Inflammatory macrophage (primary cell): Measurements from ENCODE around the gene GCN1.

Experiments
- DNase-seq, 2 donors: peaks; one replicate each; pipeline ENCODE4 v3.0.0-alpha.2; 2020 to 2022
- total RNA-seq, 18 experiments: gene quantifications; one replicate each; lab custom pipeline; 2026; ENCODE audit warnings: mixed read lengths in 6 of 18, inconsistent platforms in 2 of 18; lab: John Stamatoyannopoulos, UW

The GCN1 gene
- 75.7 to 221 (median 151) reads per million in 18 experiments for total RNA-seq

GRCh38 chr12:120194534-120195395, at the start of gene GCN1:
TSS of gene GCN1 (minus strand) at chr12:120194715. CDS start at chr12:120194697, 18 bp downstream.
- peak; percentile 73 to 85 for DNase-seq

GRCh38 chr12:120242971-120243699, 48.6 kb upstream of the GCN1 start:
- no peak for DNase-seq

- no peak for DNase-seq
These were observed 47.8 kb upstream of the GCN1 start for GRCh38 chr12:120242275-120242799.

- DNase-seq, result no peak
These were observed 47.2 kb upstream of the GCN1 start for GRCh38 chr12:120241561-120242274.

GRCh38 chr12:120240495-120240833, 45.9 kb upstream of the GCN1 start:
- no peak for DNase-seq

GRCh38 chr12:120239776-120240494, 45.4 kb upstream of the GCN1 start:
- no peak for DNase-seq

- DNase-seq, result no peak
These were observed 44.4 kb upstream of the GCN1 start for GRCh38 chr12:120238839-120239445.

GRCh38 chr12:120238217-120238616, 43.7 kb upstream of the GCN1 start:
- DNase-seq, result no peak

- peak; percentile 75 to 76 for DNase-seq
These were observed 43.1 kb upstream of the GCN1 start for GRCh38 chr12:120237360-120238171.

- peak in 1 of 2 donors; percentile 11 for DNase-seq
These were observed 42.3 kb upstream of the GCN1 start for GRCh38 chr12:120236809-120237208.

- peak in 1 of 2 donors; percentile 61 for DNase-seq
These were observed 41.1 kb upstream of the GCN1 start for GRCh38 chr12:120235369-120236323.

GRCh38 chr12:120234643-120235368, 40.3 kb upstream of the GCN1 start:
- peak; percentile 89 to 98 for DNase-seq

- peak; percentile 91 to 97 for DNase-seq
These were observed 36.9 kb upstream of the GCN1 start for GRCh38 chr12:120231316-120232011.

- DNase-seq, result no peak
These were observed 36.4 kb upstream of the GCN1 start for GRCh38 chr12:120230974-120231315.

- DNase-seq, result peak in 1 of 2 donors; percentile 54
These were observed 35.9 kb upstream of the GCN1 start for GRCh38 chr12:120230326-120230973.

GRCh38 chr12:120229487-120230325, 35.2 kb upstream of the GCN1 start:
- DNase-seq, result no peak

GRCh38 chr12:120229071-120229486, 34.6 kb upstream of the GCN1 start:
- no peak for DNase-seq
